Breast epithelium (tissue), 4 donors: ENCODE measurements around the gene C9orf152. TPM values are rescaled to one million over a fixed set of nuclear protein-coding genes. Genes with fewer than 3 reads are reported as not detected.

Source experiments
- DNase-seq, 2 donors: peaks; one replicate each; pipeline ENCODE4 v3.0.0-alpha.2; 2019; ENCODE audit warnings: low spot score in 2 of 2
- H3K27ac ChIP-seq, 2 donors: fragments of 200-600 bp; sonication (generic) in 1 of 2; one replicate each; pipeline ENCODE4 v1.5.1; 2016 to 2019; ENCODE audit warnings: mild to moderate bottlenecking in 1 of 2
- H3K27me3 ChIP-seq, 2 donors: fragments of 200-600 bp; sonication (generic) in 1 of 2; one replicate each; pipeline versions ENCODE4 v1.5.1 to v1.6.0; 2017 to 2019; ENCODE audit warnings: control low read depth in 1 of 2, mild to moderate bottlenecking in 1 of 2
- H3K36me3 ChIP-seq: fragments of 200-600 bp; one replicate; pipeline ENCODE4 v1.5.1; 2019
- H3K4me1 ChIP-seq, 2 donors: fragments of 200-600 bp; sonication (generic); one replicate each; pipeline ENCODE4 v1.5.1; 2016 to 2019; ENCODE audit warnings: control low read depth in 1 of 2
- H3K4me3 ChIP-seq, 3 donors: fragments of 200-600 bp; sonication (generic); 1 replicate in 2 of 3; 2 replicates in 1 of 3; pipeline ENCODE4 v1.5.1; 2016 to 2019; ENCODE audit warnings: mild to moderate bottlenecking in 3 of 3, moderate library complexity in 2 of 3
- H3K9me3 ChIP-seq, 2 donors: fragments of 200-600 bp; sonication (generic) in 1 of 2; one replicate each; pipeline ENCODE4 v1.5.1; 2016 to 2019; ENCODE audit warnings: control low read depth in 1 of 2
- CTCF ChIP-seq, 3 donors: fragments of 450-650 bp; IDR thresholded peaks; one replicate each; pipeline ENCODE4 v1.5.1; 2016 to 2017; ENCODE audit warnings: antibody characterized with exemption in 3 of 3, mild to moderate bottlenecking in 3 of 3, moderate library complexity in 3 of 3
- POLR2A ChIP-seq: fragments of 450-650 bp; IDR thresholded peaks from one replicate; pipeline ENCODE4 v1.6.1; 2016; ENCODE audit warnings: antibody characterized with exemption, mild to moderate bottlenecking, moderate library complexity
- POLR2AphosphoS5 ChIP-seq, 3 donors: sonication (generic); formaldehyde crosslinking; IDR thresholded peaks; one replicate each; pipeline ENCODE4 v1.6.1; 2017; ENCODE audit warnings: antibody characterized with exemption in 3 of 3
- intact Hi-C: fragments of 100-400 bp; cut with DNase I; formaldehyde crosslinking; loops from one replicate; pipeline ENCODE4 v1.15.1; 2023; ENCODE audit warnings: low total_unique reads
- total RNA-seq, 3 donors: library from RNA; depleted of rRNA; stranded (reverse); fragments of >200 nt; gene quantifications; one replicate each; pipeline ENCODE4 v1.1.0, GENCODE V29; 2016

C9orf152 gene
- total RNA-seq, 3 donors from 2014 or later: 7.9 to 10.2 TPM; not detected in 1

- Histone ChIP-seq H3K36me3 (no peaks in the 10 kb centered on the region), H3K4me3 (no peak overlapping the region), H3K9me3 (no peaks in the 10 kb centered on the region), H3K27ac (no peak overlapping the region), H3K4me1 (no peaks in the 10 kb centered on the region), H3K27me3 (no peaks in the 10 kb centered on the region)
- intact Hi-C loops: no loop called here
- no peak for DNase-seq
- TF ChIP-seq POLR2A (no peak), POLR2AphosphoS5 (IDR thresholded peaks at IDR 0.05) (no peak), CTCF (IDR thresholded peaks at IDR 0.05) (no peak)
Observed at GRCh38 chr9:110175275-110175968, 32.5 kb downstream of the C9orf152 start.

- H3K4me1 ChIP-seq: no peaks in the 10 kb centered on the region
- TF ChIP-seq POLR2A: no peak
- TF ChIP-seq POLR2AphosphoS5 (IDR thresholded peaks at IDR 0.05): no peak
- no peak for TF ChIP-seq CTCF (IDR thresholded peaks at IDR 0.05)
- intact Hi-C loops: no loop called here
- no peak overlapping the region for H3K4me3 ChIP-seq
- H3K9me3 ChIP-seq: no peaks in the 10 kb centered on the region
- DNase-seq: no peak
- H3K27me3 ChIP-seq: no peaks in the 10 kb centered on the region
- no peaks in the 10 kb centered on the region for H3K36me3 ChIP-seq
- H3K27ac ChIP-seq: no peak overlapping the region
Observed at GRCh38 chr9:110173322-110173642, 34.7 kb downstream of the C9orf152 start.

GRCh38 chr9:110170357-110171257 lies 37.4 kb downstream of the C9orf152 start:
- Histone ChIP-seq H3K4me1 (no peaks in the 10 kb centered on the region), H3K27ac (no peak overlapping the region), H3K27me3 (no peaks in the 10 kb centered on the region), H3K9me3 (no peaks in the 10 kb centered on the region), H3K4me3 (no peak overlapping the region), H3K36me3 (no peaks in the 10 kb centered on the region)
- TF ChIP-seq CTCF (IDR thresholded peaks at IDR 0.05): no peak
- no peak for TF ChIP-seq POLR2A
- TF ChIP-seq POLR2AphosphoS5 (IDR thresholded peaks at IDR 0.05): no peak
- no peak for DNase-seq
- intact Hi-C loops: no loop called here

GRCh38 chr9:110168486-110168885 lies 39.5 kb downstream of the C9orf152 start:
- DNase-seq: no peak
- Histone ChIP-seq H3K9me3 (no peaks in the 10 kb centered on the region), H3K4me3 (no peak overlapping the region), H3K36me3 (no peaks in the 10 kb centered on the region), H3K27me3 (no peaks in the 10 kb centered on the region), H3K4me1 (no peaks in the 10 kb centered on the region), H3K27ac (no peak overlapping the region)
- intact Hi-C loops: no loop called here
- TF ChIP-seq POLR2AphosphoS5 (IDR thresholded peaks at IDR 0.05) (no peak), POLR2A (no peak), CTCF (IDR thresholded peaks at IDR 0.05) (no peak)

- Histone ChIP-seq H3K36me3 (no peaks in the 10 kb centered on the region), H3K4me1 (no peaks in the 10 kb centered on the region), H3K9me3 (no peaks in the 10 kb centered on the region), H3K4me3 (no peak overlapping the region), H3K27me3 (no peaks in the 10 kb centered on the region), H3K27ac (no peak overlapping the region)
- DNase-seq: no peak
- TF ChIP-seq POLR2AphosphoS5 (IDR thresholded peaks at IDR 0.05): no peak
- TF ChIP-seq POLR2A: no peak
- no peak for TF ChIP-seq CTCF (IDR thresholded peaks at IDR 0.05)
- intact Hi-C loops: no loop called here
Observed at GRCh38 chr9:110161940-110162339, 46.0 kb downstream of the C9orf152 start.
